HG02938 (cell line): Measurements from ENCODE around the gene NHLH2.

Experiments
- ATAC-seq: cut with Tn5 transposase; IDR thresholded peaks from one replicate; pipeline ENCODE4 v1.9.1; 2021; ENCODE audit warnings: mild to moderate bottlenecking, moderate library complexity; ENCODE audit not compliant: unreplicated experiment

The NHLH2 gene

DNA sequence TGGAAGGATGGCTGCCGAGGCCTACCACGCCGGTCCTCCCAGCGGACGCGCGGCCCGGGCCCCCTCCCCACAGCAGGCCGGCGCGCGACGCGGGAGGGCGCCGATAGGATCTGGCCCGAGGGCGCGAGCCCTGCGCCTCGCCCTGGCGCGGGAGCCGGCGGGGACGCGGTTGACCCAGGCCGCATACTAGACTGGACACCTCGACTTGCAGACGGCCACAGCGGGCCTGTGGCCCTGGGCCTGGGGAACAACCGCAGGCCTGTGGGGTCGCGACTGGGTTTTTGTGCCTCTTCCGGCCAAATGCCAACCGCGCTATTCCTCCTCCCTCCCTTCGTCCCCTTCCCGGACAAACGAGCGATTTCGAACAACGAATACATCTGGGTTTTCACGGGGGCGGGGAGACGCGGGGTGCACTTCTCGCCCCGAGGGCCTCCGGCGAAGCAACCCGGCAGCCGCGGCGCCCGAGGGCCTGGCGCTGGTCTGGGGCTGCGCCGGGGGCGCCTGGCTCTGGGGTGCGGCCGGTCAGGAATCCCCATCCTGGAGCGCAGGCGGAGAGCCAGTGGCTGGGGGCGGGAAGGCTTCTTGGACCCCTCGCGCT lies 2.4 kb downstream of the NHLH2 start:
- no peak for ATAC-seq

DNA sequence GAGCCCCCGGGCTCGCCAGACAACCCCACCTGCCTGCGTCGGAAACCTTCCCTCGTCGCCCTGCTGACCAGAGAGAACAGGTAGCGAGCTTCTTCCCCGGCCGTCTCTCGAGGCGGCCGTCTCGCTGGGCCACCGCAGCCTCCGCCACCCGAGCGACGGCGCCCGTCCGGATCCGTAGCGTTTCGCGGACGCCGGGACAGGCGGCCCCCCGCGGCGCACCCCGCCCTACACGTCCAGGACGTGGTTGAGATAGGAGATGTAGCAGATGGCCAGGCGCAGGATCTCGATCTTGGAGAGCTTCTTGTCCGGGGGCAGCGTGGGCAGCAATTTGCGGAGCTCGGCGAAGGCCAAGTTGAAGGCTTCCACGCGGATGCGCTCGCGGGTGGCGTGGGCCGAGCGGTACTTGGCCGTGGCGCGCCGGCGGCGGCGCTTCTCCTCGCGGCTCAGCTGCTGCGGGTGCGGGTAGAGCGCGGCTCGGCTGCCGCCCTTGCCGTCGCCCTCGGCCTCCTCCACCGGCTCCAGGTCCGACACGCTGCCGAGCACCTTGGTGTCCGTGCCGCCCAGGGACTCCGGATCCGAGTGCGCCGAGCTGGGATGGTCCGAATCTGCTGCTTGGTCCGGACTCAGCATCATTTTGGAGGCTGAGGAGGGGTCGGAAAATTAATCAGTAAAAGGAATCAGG lies 3.0 kb downstream of the NHLH2 start:
- no peak for ATAC-seq

DNA sequence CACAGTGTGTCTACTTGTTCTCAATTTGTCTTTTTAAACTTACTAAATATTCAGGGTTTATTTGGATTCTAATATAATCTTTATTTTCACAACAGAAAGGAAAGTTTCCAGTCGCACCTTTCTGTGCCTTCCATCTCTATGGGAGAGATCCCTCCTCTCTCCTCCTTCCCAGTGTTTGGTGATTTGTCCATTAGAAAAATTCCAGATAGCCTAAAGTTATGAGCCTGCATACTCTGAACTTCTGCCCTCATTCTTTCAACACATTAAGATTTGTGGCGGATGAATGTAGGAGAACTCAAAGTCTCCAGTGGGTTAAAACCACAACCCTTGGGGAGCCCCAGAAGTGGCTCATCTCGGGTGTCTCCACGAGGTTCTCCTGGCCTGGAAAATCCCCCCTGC lies 3.6 kb downstream of the NHLH2 start:
- no peak for ATAC-seq

DNA sequence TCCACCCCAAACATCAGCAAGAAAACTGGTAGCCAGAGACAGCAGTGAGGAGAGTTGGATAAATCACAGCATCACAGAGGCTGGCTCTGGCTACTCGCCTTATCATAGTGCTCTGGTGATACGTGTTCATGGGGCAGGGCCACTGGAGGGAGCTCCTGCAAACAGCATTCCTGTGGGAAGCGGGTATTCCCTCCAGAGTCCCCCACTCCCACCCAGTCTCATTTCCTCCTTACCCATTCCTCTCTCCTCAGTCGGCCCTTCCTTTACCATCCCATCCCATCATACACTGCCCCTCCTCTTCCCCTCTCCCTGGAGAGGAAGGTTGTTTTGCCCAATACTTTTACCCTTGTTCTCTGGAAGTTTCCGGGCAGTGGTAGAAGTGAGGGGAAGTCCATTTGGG lies 7.1 kb downstream of the NHLH2 start:
- no peak for ATAC-seq

DNA sequence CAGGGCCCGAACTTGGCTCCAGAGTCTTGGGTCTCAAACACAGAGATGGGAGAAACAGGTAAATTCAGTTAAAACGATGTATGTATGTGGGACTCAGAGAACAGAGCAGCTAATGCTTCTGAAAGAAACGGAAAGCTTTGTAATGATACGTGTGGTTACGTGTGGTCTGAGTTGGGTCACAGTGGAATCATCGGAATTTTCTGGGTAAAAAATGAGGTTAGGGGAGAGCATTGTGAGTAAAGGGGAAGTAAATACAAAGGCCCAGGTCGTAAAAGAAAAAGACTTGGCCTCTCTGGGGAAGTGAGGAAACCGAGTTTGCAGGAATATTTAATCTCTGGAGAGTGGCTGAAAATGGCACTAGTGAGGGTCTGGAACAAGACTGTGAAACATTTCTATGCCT lies 8.3 kb downstream of the NHLH2 start:
- no peak for ATAC-seq

DNA sequence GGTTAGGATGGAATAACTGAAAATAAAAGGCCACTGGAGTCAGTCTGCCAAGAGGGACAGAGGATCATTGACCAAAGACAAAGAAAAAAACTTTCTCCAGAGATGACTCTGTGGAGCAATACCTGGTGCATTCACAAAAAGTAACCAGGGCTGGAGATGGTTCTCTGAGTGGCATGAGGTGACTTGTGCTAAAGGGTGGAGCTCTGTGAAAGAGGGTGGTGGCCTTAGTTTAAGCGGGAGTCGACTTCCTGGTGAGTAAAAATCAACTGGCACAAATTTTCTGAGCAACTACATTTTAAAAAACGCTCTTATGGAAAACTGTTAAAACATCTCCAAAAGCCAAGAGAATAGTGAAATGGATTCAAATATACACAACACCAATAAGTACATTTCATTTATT lies 10.0 kb downstream of the NHLH2 start:
- ATAC-seq, result no peak

DNA sequence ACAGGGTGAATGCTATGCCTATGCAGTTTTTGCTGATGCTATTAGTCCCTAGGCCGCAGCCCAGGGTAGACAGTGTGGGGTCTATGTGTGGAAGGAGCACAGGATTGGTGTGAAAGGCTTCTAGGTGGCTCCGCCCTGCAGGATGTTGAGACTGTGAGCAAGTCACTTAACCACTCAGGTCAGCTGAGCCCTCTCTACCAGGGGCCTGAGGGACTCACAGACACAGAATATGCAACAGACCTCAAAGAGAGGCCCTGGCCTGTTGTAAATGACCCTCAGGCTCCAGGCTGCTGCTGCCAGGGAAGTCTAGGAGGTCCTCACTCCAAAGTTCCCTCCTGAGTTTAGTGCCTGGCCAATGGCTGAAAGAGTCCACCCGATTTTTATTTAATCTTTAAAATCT lies 11.0 kb downstream of the NHLH2 start:
- ATAC-seq, result no peak

DNA sequence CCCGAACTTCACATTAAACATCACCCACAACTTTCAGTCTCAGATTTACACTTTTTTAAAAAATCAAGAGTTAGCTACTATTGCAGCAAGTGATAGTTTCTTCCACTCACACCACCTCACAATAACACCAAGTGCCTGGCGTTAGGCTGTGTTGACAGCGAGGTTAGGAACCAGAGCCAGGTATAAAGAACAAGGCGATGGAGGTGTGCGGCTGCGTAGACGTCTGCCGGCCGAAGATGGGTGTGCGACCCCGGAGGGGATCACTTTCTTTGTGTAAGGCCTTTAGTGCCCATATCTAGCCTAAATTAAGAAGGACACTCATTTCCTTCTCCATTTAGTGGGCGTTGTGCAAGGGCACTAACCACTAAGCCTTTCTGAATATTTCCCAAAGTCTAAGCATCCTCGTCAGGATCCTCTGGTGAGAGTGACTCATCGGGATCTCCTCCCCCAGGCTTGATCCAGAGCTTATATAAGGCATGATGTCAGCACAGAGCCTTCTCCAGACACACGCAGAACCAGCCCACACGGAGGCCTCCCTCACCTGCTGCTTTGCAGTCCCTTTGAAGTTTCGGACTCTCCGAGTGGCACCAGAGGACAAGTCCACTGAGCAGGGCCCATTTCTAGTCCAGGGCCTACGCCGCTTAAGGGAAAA lies 11.8 kb downstream of the NHLH2 start:
- no peak for ATAC-seq

DNA sequence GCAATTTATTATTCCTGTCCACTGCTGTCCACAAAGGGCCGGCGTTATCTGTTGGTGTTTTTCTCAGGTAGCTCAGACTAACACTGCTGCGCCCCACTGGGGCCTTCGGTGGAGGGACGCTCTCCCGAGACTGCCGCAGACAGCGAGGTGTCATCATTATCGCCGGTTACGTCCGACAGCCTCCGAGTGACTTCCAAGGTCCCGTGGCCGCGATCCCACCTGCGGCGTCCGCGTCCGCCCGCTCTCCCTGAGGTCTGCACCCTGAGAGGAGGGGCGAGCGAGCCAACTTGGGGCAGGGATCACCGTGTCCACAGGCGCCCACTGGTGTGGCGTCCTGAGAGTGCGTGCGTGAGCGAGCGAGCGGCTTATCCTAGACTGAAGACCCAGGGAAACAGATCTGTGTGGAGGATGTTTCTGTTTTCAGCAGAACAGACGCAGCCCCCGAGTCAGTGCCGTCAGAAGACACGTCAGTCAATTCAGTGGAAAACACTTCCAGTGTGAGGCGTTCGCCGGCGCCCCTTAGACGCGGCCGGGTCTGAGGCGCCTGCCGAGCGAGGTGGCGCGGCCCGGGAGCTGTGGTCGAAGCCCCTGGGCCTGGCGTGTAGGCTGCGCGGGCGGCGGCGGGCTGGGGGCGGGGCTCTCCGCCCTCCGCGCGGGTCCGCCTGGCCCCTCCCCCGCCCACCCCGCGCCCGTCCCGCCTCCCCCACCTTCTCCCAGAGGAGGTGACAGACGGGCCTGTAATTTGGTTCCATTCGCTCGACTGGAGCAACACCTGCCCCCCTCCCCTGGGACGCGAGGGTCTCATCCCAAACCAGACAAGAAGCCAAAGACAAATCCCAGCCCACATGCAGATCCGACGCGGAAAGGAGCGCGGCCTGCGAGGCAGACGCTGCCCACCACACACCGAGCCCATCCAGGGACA lies 12.6 kb downstream of the NHLH2 start:
- no peak for ATAC-seq

DNA sequence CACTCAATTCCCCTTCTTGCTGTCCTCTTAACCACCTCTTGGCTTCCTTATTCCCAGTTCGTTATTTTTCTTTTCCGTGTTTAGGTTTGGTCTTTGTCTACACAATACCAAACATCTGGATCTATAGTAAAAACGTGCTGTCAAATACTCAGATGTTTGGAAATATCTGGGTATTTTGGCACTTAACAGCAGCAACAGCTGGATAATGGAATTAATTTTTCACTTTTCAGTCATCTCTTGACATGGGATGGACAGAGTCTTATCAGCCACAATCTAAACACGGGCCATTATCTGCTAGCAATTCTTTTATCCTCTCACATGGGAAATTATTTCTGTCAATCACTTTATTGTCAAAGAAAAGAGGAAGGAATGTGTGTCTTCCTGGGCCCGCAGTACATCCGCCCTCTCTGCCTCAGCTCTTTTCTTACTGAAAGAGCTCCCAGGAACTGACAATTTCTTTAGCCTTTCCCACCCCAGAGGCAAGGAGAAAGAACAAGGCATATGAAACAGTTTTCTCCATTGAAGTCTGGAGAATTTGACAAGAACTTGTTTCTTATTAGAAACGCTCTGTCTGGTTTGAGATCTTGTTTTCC lies 13.4 kb downstream of the NHLH2 start:
- ATAC-seq, result no peak

DNA sequence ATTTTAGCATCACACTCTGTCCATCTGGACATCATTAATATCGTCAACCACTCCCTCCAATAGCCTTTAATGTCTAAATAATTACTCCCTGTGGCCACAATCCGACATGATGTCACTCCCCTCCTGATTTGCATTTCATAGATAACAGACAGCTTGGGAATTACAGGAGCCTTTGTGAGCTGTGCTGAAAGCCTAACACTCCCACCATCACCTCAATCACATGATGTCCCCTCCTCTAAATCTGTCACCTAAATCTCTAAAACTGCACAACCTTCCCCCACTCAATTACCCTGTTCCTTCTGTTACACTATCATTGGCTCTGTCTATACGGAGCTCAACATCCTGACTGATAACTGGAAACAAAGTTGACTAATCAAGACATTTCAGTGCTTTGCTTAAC lies 14.3 kb downstream of the NHLH2 start:
- ATAC-seq, result no peak

DNA sequence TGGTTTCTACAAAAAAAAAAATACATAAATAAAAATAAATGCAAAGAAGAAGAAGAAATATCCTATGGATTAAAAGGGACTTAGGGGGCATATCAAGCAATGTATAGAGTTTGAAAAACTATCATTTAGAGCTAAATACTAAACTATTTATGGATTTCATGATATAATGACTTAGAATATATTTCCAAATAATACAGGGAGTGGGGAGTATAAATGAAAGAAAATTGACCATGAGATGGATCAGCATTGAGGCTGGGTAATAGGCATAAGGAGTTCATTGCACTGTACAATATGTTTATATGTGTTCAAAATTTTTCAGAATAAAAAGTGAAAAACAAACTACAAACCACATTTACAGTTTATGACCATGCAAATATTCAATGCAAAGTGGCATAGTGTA lies 18.8 kb downstream of the NHLH2 start:
- ATAC-seq, result no peak

DNA sequence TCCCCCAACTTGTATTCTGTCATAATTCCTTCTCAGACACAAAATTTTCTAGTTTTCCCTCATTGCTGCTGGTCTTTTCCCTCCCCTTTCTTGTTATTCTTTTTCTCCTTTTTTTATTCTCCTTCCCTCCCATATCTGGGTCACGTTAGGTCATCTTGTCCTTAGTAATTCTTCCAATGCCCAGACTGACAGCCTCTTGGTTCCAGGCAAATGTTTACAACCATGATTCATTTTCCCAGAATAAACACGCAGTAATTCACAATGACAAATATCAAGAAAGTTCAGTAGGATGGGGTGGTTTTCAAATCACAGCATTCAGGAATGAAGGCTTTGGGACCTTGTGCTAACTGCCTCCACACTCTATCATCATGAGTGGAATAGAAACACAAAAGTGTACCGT lies 25.2 kb downstream of the NHLH2 start:
- no peak for ATAC-seq

DNA sequence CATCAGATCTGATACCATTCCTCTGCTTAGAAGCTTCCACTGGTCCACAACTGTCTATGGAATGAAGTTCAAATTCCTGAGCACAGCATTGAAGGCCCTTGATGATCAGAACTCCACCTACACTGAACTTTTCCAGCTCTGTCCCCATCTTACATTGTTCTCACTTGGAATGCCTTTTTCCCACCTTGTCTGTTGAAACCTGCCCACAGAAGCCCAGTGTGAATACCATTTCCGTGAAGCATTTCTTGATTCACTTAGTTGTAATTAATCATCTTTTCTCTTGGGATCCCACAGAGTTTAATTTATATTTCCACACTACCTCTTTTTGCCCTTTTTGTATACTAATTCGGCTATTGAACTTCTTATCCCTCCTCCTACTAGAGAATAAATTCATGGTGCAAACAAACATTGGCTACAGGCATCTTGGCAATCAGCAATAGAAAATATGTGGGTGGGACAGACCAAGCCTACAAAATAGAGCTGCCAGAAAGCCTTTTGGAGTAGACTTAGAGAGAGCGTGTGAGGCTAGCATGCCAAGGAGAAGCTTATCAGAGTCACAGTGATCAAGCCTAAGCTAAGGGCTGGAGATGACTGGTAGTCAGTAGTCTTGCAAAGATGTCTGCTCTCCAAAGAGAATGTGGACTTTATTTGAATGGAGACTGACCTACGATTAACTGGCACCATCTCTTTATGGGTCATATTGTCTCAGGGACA lies 26.1 kb downstream of the NHLH2 start:
- no peak for ATAC-seq

DNA sequence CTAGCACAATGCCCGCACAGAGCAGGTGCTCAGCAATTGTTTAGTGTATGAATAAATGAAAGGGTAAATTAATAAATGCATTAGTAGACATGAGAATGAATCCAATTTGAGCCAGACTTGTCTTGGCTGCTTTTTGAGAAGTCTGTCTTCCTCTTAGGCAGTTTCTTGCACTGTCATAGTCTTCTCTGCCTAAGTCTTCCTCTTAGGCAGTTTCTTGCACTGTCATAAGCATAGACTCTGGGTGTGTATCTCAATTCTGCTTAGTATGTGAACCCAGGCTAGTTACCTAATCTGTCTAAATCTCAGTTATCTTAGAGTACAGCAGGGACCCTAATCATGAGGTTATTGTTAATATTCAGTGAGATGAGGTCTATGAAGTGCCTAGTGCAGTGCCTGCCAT lies 27.2 kb downstream of the NHLH2 start:
- ATAC-seq, result no peak

DNA sequence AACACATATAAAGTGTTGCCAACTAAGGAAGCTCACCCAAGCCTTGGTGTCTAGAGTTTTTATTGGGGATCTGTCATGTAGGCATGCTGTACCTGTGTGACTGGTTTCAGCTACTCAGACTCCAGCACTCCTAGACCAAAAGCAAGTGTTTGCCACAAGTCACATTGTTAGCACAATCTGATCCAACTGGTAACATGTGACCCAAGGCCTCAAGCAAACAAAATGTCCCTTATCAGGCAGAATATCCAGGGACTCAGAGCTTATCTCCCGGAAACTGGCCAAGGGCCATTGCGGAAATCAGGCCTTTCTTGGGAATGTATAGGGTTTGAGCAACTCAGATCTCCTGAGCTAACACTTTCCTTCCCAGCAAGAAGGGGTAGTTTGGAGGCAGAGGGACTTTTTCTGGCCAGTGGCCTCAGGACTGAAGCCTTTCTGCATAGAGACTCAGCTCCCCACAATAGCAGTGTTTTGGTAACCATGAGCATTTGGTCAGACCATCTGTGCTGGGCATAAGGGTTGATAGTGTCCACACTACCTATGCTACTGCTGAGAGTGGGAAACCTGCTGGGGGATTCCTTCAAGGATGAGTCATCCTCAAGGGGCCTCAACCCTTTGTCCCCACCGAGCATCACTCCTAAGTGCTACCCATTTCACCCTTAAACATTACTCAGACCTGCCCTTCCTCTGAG lies 29.6 kb downstream of the NHLH2 start:
- no peak for ATAC-seq

DNA sequence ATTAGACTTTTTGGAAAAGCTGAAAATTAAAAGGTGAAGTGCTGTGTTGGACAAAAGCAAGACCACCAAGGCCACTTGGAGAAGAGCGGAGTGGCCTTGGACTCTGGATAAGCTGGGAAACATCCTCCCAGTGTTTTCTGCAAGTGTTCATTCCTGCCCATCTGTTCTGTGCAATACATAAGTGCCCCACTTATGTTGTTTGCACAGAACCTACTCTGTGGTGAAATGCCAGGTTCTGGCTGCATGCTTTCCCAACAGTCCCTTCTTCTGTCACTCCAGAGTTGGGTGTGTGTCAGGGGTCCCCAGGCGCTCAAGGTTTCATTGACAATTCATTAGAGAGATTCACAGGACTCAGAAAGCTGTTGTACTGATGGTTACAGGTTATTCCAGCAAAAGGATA lies 30.3 kb downstream of the NHLH2 start:
- no peak for ATAC-seq

DNA sequence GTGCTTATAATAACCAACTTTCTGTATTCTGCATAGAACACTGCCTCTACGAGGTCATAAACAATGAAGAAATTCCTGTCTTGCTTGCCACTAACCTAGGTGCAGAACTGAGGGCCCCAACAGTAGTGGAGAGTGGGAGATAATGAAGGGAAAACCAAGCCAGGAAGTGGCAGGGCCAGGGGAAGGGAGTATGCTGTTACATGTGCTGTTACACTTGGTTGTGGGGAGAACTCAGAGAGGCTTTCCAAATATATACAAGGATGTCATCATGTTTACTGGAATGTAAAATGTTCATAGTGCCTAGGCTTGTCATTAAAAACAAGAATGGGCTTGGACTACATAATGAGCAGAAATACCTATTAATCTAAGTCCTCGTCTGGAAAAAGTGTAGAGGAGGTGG lies 31.1 kb downstream of the NHLH2 start:
- no peak for ATAC-seq

DNA sequence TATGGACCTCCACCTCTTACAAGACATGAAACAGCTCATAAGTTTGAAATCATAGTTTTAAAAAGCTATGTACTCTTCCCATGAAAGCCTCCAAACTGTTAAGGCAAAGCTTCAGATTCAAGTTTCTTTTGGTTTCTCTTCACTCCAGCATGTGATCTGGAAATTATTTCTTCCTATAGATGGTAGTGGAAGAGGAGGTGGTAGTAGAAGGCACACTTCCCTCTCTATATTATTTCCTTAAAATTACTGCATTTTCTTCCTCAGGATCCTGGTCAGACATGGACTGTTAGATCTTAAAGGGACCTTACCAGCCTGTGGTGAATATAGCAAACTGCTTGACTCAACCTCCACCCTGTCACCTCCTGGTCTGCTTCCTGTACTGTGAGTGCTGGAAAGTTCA lies 31.9 kb downstream of the NHLH2 start:
- no peak for ATAC-seq

DNA sequence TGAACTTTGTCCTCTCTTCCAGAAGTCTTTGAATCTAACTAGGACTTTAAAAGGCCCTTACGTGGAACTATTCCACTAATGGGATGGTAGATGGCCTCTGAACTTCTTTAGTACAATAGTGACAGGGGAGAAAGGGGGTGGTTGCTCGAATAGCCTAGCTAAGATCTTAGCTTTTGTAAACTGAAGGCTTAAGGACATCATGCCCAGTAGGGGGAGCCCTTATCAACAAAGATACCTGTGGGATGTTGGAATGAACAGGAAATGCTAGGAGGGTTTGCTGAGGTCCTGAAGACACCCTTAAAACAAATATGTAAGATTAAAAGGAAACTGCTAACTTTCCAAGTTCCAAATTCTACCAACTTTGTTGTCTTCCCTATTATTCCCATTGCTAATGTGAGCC lies 33.2 kb downstream of the NHLH2 start:
- no peak for ATAC-seq
